ENCODE measurements around the gene GHR.

GRCh38 chr5:42640835-42641234 is 217.6 kb downstream of the GHR start:
- TF ChIP-seq CTCF (IDR thresholded peaks at IDR 0.05; ENCODE audit: insufficient read depth, low read depth, low read length) (no peak), EZH2 (IDR thresholded peaks at IDR 0.05; ENCODE audit: insufficient read depth, low read length) (no peak)
